HEK293 (cell line): Measurements from ENCODE around the gene SERTAD1.

Experiments
- CTCF ChIA-PET: fragments of 350-600 bp; formaldehyde crosslinking; extraction: SDS; loops from one replicate; lab custom pipeline; 2021; ENCODE audit warnings: antibody characterized with exemption; lab: Yijun Ruan, JAX
- POLR2A ChIA-PET: fragments of 300-600 bp; formaldehyde crosslinking; extraction: SDS; loops from one replicate; lab custom pipeline; 2020; ENCODE audit warnings: antibody characterized with exemption, inconsistent platforms; lab: Yijun Ruan, JAX
- H3K27ac ChIP-seq: fragments of 200-500 bp; sonication (Bioruptor generic); 2 replicates; pipeline ENCODE4 v1.5.1; 2014; ENCODE audit warnings: low read depth, low read length, control low read depth, inconsistent platforms; ENCODE audit errors: extremely low read depth
- H3K36me3 ChIP-seq, 2 experiments: fragments of 200-500 bp in 1 of 2; sonication (Bioruptor generic) in 1 of 2; 1 replicate in 1 of 2; 2 replicates in 1 of 2; pipeline ENCODE4 v1.5.1; 2014 to 2017; ENCODE audit warnings: inconsistent platforms in 2 of 2, low read length in 2 of 2; ENCODE audit not compliant: control insufficient read depth in 2 of 2, insufficient read depth in 1 of 2
- H3K4me1 ChIP-seq: fragments of 200-500 bp; sonication (Bioruptor generic); 2 replicates; pipeline ENCODE4 v1.5.1; 2014; ENCODE audit warnings: mild to moderate bottlenecking, low read length, inconsistent platforms; ENCODE audit not compliant: control insufficient read depth, insufficient read depth
- H3K4me3 ChIP-seq: 2 replicates; pipeline ENCODE4 v1.5.1; 2011; ENCODE audit warnings: low read depth, mild to moderate bottlenecking, control low read depth, low read length, moderate library complexity
- H3K9me3 ChIP-seq: fragments of 200-500 bp; sonication (Bioruptor generic); 2 replicates; pipeline ENCODE4 v1.5.1; 2014; ENCODE audit warnings: low read depth, low read length, inconsistent platforms; ENCODE audit not compliant: control insufficient read depth, insufficient read depth
- SCRT1 ChIP-seq: fragments of 450-650 bp; formaldehyde crosslinking; IDR thresholded peaks from 2 replicates; pipeline ENCODE4 v1.5.1; 2016; ENCODE audit warnings: missing biosample characterization, missing genetic modification characterization, borderline replicate concordance
- ZNF341 ChIP-seq: fragments of 450-650 bp; formaldehyde crosslinking; IDR thresholded peaks from 2 replicates; pipeline ENCODE4; 2016; ENCODE audit warnings: low read depth, missing biosample characterization, missing genetic modification characterization
- ZNF621 ChIP-seq: fragments of 450-650 bp; formaldehyde crosslinking; IDR thresholded peaks from 2 replicates; pipeline ENCODE4 v1.5.1; 2017; ENCODE audit warnings: missing biosample characterization, missing genetic modification characterization
- ZXDB ChIP-seq: fragments of 450-650 bp; formaldehyde crosslinking; IDR thresholded peaks from 2 replicates; pipeline ENCODE4 v1.5.1; 2016; ENCODE audit warnings: missing biosample characterization, missing genetic modification characterization
- TF ChIP-seq, protein P1 (sequence below): fragments of 450-650 bp; formaldehyde crosslinking; IDR thresholded peaks from 2 replicates; pipeline ENCODE4; 2016; ENCODE audit warnings: missing biosample characterization, missing genetic modification characterization
- TF ChIP-seq, protein P2 (sequence below): fragments of 450-650 bp; formaldehyde crosslinking; IDR thresholded peaks from 2 replicates; pipeline ENCODE4 v1.5.1; 2016; ENCODE audit warnings: missing biosample characterization, missing genetic modification characterization
- TF ChIP-seq, protein P3 (sequence below): fragments of 450-650 bp; formaldehyde crosslinking; IDR thresholded peaks from 2 replicates; pipeline ENCODE4 v1.5.1; 2016; ENCODE audit warnings: missing biosample characterization, missing genetic modification characterization
- TF ChIP-seq, protein P4 (sequence below): fragments of 450-650 bp; formaldehyde crosslinking; IDR thresholded peaks from 2 replicates; pipeline ENCODE4 v1.5.1; 2017; ENCODE audit warnings: missing biosample characterization, missing genetic modification characterization

SERTAD1 gene

DNA sequence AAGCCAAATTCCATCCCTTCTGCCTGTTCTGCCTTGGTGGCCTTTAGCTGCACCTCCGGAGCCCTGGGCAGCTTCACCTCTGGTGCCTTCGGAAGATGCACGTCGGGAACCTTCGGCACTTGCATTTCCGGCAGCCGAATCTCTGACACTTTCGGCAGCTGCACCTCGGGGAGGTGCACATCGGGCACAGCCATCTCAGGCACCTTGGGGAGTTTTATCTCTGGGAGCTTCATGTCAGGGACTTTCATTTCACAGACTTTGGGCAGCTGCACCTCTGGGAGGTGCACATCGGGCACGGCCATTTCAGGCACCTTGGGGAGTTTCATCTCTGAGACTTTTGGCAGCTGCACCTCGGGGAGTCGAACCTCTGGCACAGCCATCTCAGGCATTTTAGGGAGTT is 29.8 kb downstream of the SERTAD1 start:
- Histone ChIP-seq H3K36me3 (no peaks in the 10 kb centered on the region; a peak in 1 of 3 replicates), H3K4me1 (no peaks in the 10 kb centered on the region), H3K9me3 (no peaks in the 10 kb centered on the region), H3K27ac (no peak overlapping the region), H3K4me3 (no peak overlapping the region)
- TF ChIP-seq ZNF341 (tag by site-specific recombination), result peak; percentile 80
- TF ChIP-seq ZXDB (tag by site-specific recombination), result no peak
- POLR2A ChIA-PET, result interaction anchor here (0.6 to 1.7 kb wide), 6 partner anchors 10 to 98 kb away, joined by 3 to 7 read pairs (median 4); partner anchors contain the start of gene SERTAD1
- CTCF ChIA-PET, result interaction anchor here (0.7 to 1.3 kb wide), 5 partner anchors 20 to 238 kb away, joined by 3 to 10 read pairs (median 5); partner anchors contain the start of genes C19orf47 and PLD3

DNA sequence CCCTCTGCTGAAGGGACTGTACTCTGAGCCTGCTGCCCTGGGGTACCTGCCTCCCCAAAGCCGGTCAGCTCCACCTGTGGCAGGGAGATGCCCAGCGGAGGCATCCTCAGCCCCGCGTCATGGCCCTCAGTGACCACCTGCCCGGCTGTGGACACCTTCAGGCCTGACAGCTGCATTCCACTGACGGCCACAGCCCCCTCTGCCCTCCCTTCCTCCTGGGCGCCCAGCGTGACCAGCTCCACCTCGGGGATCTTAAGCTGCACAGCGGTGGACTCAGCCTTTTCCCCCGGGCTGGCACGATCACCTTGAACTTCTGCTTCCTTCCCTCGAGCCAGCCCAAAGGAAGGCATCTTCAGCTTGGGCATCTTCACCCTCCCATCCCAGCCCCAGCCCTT is 31.0 kb downstream of the SERTAD1 start:
- Histone ChIP-seq H3K9me3 (no peaks in the 10 kb centered on the region), H3K36me3 (no peaks in the 10 kb centered on the region; a peak in 1 of 3 replicates), H3K27ac (no peak overlapping the region), H3K4me1 (no peaks in the 10 kb centered on the region), H3K4me3 (no peak overlapping the region)
- TF ChIP-seq, protein P1, sequence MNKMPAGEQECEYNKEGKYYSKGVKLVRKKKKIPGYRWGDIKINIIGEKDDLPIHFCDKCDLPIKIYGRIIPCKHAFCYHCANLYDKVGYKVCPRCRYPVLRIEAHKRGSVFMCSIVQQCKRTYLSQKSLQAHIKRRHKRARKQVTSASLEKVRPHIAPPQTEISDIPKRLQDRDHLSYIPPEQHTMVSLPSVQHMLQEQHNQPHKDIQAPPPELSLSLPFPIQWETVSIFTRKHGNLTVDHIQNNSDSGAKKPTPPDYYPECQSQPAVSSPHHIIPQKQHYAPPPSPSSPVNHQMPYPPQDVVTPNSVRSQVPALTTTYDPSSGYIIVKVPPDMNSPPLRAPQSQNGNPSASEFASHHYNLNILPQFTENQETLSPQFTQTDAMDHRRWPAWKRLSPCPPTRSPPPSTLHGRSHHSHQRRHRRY (tag by site-specific recombination), result no peak
- TF ChIP-seq, protein P2, sequence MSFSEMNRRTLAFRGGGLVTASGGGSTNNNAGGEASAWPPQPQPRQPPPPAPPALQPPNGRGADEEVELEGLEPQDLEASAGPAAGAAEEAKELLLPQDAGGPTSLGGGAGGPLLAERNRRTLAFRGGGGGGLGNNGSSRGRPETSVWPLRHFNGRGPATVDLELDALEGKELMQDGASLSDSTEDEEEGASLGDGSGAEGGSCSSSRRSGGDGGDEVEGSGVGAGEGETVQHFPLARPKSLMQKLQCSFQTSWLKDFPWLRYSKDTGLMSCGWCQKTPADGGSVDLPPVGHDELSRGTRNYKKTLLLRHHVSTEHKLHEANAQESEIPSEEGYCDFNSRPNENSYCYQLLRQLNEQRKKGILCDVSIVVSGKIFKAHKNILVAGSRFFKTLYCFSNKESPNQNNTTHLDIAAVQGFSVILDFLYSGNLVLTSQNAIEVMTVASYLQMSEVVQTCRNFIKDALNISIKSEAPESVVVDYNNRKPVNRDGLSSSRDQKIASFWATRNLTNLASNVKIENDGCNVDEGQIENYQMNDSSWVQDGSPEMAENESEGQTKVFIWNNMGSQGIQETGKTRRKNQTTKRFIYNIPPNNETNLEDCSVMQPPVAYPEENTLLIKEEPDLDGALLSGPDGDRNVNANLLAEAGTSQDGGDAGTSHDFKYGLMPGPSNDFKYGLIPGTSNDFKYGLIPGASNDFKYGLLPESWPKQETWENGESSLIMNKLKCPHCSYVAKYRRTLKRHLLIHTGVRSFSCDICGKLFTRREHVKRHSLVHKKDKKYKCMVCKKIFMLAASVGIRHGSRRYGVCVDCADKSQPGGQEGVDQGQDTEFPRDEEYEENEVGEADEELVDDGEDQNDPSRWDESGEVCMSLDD (tag by site-specific recombination), result no peak
- no peak for TF ChIP-seq ZNF621 (tag by site-specific recombination)
- ChIA-PET POLR2A (interaction anchor here (0.9 to 1.3 kb wide), 4 partner anchors 9 to 47 kb away, joined by 3 to 5 read pairs (median 3); partner anchors contain the start of genes C19orf47 and PLD3), CTCF (interaction anchor here (0.7 to 1.3 kb wide), 3 partner anchors 8 to 90 kb away, joined by 3 to 5 read pairs (median 5); no protein-coding TSS in a partner anchor)

DNA sequence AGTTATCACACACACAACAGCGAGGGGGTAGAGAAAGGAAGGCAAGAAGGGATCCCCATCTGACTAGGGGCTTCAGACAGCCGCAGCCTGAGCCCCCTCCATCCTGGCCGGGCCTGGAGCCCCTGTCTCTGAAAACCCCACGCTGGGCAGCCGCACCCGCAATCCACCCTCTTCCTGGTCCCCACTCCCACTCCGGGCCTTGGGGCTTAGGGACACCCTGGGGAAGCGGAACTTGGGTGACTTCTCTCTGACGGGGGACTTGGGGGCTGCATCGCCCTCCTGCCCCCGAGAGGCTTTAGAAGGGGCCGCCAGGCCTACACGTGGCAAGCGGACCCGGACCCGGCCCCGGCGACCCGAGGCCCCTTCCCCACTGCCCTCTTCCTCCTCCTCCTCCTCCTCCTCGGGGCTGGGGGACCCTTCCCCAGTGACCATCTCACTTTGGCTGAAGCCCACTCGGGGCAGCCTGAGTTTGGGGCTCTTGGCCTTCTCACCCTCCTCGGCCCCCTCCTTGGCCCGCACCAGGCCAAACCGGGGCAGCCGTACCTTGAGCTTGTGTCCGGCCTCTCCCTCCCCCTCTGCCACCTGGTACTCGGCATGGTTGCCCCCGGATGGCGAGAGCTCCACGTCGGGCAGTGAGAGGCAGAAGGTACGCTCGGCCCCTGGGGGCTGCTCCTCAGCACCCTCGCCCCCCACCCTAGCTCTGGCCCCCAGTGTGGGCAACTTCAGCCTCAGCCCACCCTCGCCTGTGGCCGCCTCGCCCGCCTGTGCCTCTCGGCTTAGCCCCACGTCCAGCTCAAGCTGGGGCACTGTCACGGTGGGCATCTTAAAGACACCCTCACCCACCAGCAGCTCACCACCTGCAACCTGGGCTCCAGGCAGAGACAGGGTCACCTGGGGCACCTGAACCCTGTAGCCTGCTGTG is 31.6 kb downstream of the SERTAD1 start:
- H3K4me3 ChIP-seq, result no peak overlapping the region
- POLR2A ChIA-PET, result interaction anchor here (0.5 to 1.3 kb wide), 5 partner anchors 9 to 46 kb away, joined by 3 to 5 read pairs (median 3); partner anchors contain the start of genes C19orf47 and PLD3
- TF ChIP-seq, protein P3, sequence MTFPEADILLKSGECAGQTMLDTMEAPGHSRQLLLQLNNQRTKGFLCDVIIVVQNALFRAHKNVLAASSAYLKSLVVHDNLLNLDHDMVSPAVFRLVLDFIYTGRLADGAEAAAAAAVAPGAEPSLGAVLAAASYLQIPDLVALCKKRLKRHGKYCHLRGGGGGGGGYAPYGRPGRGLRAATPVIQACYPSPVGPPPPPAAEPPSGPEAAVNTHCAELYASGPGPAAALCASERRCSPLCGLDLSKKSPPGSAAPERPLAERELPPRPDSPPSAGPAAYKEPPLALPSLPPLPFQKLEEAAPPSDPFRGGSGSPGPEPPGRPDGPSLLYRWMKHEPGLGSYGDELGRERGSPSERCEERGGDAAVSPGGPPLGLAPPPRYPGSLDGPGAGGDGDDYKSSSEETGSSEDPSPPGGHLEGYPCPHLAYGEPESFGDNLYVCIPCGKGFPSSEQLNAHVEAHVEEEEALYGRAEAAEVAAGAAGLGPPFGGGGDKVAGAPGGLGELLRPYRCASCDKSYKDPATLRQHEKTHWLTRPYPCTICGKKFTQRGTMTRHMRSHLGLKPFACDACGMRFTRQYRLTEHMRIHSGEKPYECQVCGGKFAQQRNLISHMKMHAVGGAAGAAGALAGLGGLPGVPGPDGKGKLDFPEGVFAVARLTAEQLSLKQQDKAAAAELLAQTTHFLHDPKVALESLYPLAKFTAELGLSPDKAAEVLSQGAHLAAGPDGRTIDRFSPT (tag by site-specific recombination), result peak; percentile 55; the same call in 1 of the 2 replicates
- TF ChIP-seq, protein P4, sequence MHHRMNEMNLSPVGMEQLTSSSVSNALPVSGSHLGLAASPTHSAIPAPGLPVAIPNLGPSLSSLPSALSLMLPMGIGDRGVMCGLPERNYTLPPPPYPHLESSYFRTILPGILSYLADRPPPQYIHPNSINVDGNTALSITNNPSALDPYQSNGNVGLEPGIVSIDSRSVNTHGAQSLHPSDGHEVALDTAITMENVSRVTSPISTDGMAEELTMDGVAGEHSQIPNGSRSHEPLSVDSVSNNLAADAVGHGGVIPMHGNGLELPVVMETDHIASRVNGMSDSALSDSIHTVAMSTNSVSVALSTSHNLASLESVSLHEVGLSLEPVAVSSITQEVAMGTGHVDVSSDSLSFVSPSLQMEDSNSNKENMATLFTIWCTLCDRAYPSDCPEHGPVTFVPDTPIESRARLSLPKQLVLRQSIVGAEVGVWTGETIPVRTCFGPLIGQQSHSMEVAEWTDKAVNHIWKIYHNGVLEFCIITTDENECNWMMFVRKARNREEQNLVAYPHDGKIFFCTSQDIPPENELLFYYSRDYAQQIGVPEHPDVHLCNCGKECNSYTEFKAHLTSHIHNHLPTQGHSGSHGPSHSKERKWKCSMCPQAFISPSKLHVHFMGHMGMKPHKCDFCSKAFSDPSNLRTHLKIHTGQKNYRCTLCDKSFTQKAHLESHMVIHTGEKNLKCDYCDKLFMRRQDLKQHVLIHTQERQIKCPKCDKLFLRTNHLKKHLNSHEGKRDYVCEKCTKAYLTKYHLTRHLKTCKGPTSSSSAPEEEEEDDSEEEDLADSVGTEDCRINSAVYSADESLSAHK, result no peak
- no peak for TF ChIP-seq SCRT1 (tag by site-specific recombination)
- TF ChIP-seq, all 188 proteins: peak for 1
- CTCF ChIA-PET, result interaction anchor here (0.6 to 1.3 kb wide), 4 partner anchors 9 to 89 kb away, joined by 3 to 7 read pairs (median 5); no protein-coding TSS in a partner anchor
- Histone ChIP-seq H3K27ac (no peak overlapping the region), H3K9me3 (no peaks in the 10 kb centered on the region), H3K4me1 (no peaks in the 10 kb centered on the region), H3K36me3 (no peaks in the 10 kb centered on the region; a peak in 1 of 3 replicates)
